Measurements from ENCODE around the gene CACNB1.

DNA sequence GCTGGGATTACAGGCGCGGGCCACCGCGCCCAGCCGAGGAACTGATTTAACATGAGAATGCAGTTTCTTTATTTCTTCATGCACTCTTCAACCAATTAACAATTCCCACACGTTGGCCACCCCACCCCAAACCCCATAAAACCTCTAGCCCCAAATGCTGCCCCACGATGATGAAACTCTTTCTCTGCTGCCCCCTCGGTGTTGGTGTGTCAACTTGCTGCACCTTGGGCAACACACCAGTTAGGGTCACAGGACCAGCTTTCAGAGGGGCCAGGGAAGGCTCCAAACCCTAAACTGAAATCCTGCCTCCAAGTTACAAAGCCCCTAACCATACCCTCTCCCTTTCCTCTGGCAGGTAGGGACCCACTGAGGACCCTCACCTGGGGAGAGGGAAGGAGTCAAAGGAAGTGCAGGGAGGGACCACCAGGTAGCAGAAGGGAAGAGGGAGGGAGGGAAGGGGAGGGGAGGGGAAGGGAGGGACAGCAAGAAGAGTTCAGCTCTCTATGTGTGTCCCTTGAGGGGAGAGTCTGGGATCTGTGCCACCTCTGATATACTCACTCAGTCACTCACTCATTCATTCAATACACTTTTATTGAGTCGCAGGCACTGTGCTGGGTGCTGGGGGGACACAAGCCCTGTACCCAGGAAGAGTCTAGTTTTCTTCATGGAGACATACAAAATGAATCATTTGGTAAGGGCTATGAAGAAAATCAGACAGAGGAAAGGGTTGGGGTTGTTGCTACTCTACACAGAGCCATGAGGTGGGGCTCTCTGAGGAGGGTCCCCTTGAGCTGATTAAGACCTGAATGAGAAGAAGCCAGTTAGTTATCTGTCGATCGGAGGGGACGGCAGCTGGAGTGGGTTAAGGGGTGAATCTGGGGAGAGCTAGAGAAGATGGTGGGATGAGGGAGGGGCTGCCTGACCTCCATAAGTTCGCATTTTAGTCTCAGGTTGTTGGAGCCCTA, 50.0 kb downstream of the CACNB1 start:
- TF ChIP-seq ARNTL (CRISPR knock-in tag; IDR thresholded peaks at IDR 0.05; ENCODE audit: borderline replicate concordance, low read depth) (no peak), CSDC2 (CRISPR knock-in tag; IDR thresholded peaks at IDR 0.05) (no peak), ZFP30 (CRISPR knock-in tag; IDR thresholded peaks at IDR 0.05) (no peak), BACH2 (CRISPR knock-in tag; IDR thresholded peaks at IDR 0.05; ENCODE audit: borderline replicate concordance) (no peak), ZFP3 (CRISPR knock-in tag; IDR thresholded peaks at IDR 0.05) (no peak)
- TF ChIP-seq, protein P1, sequence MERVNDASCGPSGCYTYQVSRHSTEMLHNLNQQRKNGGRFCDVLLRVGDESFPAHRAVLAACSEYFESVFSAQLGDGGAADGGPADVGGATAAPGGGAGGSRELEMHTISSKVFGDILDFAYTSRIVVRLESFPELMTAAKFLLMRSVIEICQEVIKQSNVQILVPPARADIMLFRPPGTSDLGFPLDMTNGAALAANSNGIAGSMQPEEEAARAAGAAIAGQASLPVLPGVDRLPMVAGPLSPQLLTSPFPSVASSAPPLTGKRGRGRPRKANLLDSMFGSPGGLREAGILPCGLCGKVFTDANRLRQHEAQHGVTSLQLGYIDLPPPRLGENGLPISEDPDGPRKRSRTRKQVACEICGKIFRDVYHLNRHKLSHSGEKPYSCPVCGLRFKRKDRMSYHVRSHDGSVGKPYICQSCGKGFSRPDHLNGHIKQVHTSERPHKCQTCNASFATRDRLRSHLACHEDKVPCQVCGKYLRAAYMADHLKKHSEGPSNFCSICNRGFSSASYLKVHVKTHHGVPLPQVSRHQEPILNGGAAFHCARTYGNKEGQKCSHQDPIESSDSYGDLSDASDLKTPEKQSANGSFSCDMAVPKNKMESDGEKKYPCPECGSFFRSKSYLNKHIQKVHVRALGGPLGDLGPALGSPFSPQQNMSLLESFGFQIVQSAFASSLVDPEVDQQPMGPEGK (CRISPR knock-in tag; IDR thresholded peaks at IDR 0.05; ENCODE audit: borderline replicate concordance) = no peak

All from SK-N-SH treated with all-trans-retinoic acid at 6 μM for 48 hours (cell line).